Trophoblast cell (in vitro differentiated cells and primary cell): ENCODE data around the gene ZSCAN21.

ENCODE experiments used
- DNase-seq, 2 donors: peaks; one replicate each; pipeline ENCODE4 v3.0.0-alpha.2; 2016
- H2AFZ ChIP-seq: 2 replicates; pipeline ENCODE4 v1.6.1; 2013; ENCODE audit warnings: low read length, moderate library complexity, mild to moderate bottlenecking; ENCODE audit not compliant: insufficient read depth, poor library complexity
- H2AK5ac ChIP-seq: 2 replicates; pipeline ENCODE4 v1.6.1; 2013; ENCODE audit warnings: mild to moderate bottlenecking, low read length
- H2BK120ac ChIP-seq: 2 replicates; pipeline ENCODE4 v1.6.1; 2013; ENCODE audit warnings: low read length, mild to moderate bottlenecking, moderate library complexity; ENCODE audit not compliant: insufficient read depth, poor library complexity
- H2BK12ac ChIP-seq: 2 replicates; pipeline ENCODE4 v1.6.1; 2013; ENCODE audit warnings: mild to moderate bottlenecking, low read length, moderate library complexity
- H2BK5ac ChIP-seq: 2 replicates; pipeline ENCODE4 v1.6.1; 2013; ENCODE audit warnings: low read length, low read depth, moderate library complexity, mild to moderate bottlenecking; ENCODE audit not compliant: poor library complexity
- H3K14ac ChIP-seq: 2 replicates; pipeline ENCODE4 v1.6.1; 2013; ENCODE audit warnings: mild to moderate bottlenecking, low read length
- H3K18ac ChIP-seq: 2 replicates; pipeline ENCODE4 v1.6.1; 2013; ENCODE audit warnings: mild to moderate bottlenecking, low read length
- H3K23ac ChIP-seq: 2 replicates; pipeline ENCODE4 v1.6.1; 2013; ENCODE audit warnings: low read length
- H3K27ac ChIP-seq: 2 replicates; pipeline ENCODE4 v1.5.1; 2013; ENCODE audit warnings: low read depth, mild to moderate bottlenecking, inconsistent platforms, low read length, moderate library complexity
- H3K27me3 ChIP-seq: 2 replicates; pipeline ENCODE4 v1.6.1; 2013; ENCODE audit warnings: inconsistent platforms, mild to moderate bottlenecking, low read length, moderate library complexity; ENCODE audit not compliant: insufficient read depth
- H3K36me3 ChIP-seq, 2 experiments: 1 replicate in 1 of 2; 2 replicates in 1 of 2; pipeline ENCODE4 v1.6.1; 2013; ENCODE audit warnings: low read length in 2 of 2, mild to moderate bottlenecking in 2 of 2, moderate library complexity in 1 of 2; ENCODE audit not compliant: insufficient read depth in 2 of 2, control insufficient read depth in 1 of 2
- H3K4ac ChIP-seq: 2 replicates; pipeline ENCODE4 v1.6.1; 2013; ENCODE audit warnings: low read depth, mild to moderate bottlenecking, low read length, moderate library complexity
- H3K4me1 ChIP-seq, 2 experiments: 1 replicate in 1 of 2; 2 replicates in 1 of 2; pipeline ENCODE4 v1.6.1; 2013; ENCODE audit warnings: low read length in 2 of 2, mild to moderate bottlenecking in 2 of 2, moderate library complexity in 1 of 2; ENCODE audit not compliant: insufficient read depth in 2 of 2, control insufficient read depth in 1 of 2
- H3K4me2 ChIP-seq: 2 replicates; pipeline ENCODE4 v1.6.1; 2013; ENCODE audit warnings: inconsistent platforms, mild to moderate bottlenecking, low read length, moderate library complexity
- H3K4me3 ChIP-seq: 2 replicates; pipeline ENCODE4 v1.5.1; 2013; ENCODE audit warnings: mild to moderate bottlenecking, low read depth, low read length, inconsistent platforms
- H3K79me1 ChIP-seq: one replicate; pipeline ENCODE4 v1.6.1; 2013; ENCODE audit warnings: low read length
- H3K79me2 ChIP-seq: 2 replicates; pipeline ENCODE4 v1.6.1; 2013; ENCODE audit warnings: low read length, mild to moderate bottlenecking; ENCODE audit not compliant: control insufficient read depth, insufficient read depth, poor library complexity
- H3K9ac ChIP-seq: 2 replicates; pipeline ENCODE4 v1.6.1; 2013; ENCODE audit warnings: mild to moderate bottlenecking, low read length
- H3K9me3 ChIP-seq: 2 replicates; pipeline ENCODE4 v1.6.1; 2013; ENCODE audit warnings: low read depth, mild to moderate bottlenecking, control low read depth, inconsistent platforms, low read length; ENCODE audit not compliant: insufficient read depth
- H4K12ac ChIP-seq: 2 replicates; pipeline ENCODE4 v1.6.1; 2013; ENCODE audit warnings: low read depth, mild to moderate bottlenecking, low read length, moderate library complexity
- H4K8ac ChIP-seq: 2 replicates; pipeline ENCODE4 v1.6.1; 2013; ENCODE audit warnings: low read depth, mild to moderate bottlenecking, low read length, moderate library complexity
- H4K91ac ChIP-seq: one replicate; pipeline ENCODE4 v1.6.1; 2013; ENCODE audit warnings: low read depth, mild to moderate bottlenecking, low read length, moderate library complexity
- WGBS: extraction: QIAGEN DNeasy Blood & Tissue Kit; methylation state at CpG from one replicate; pipeline ENCODE4 v1.1.7; 2013; ENCODE audit warnings: missing lambda C conversion rate; ENCODE audit not compliant: insufficient read length, insufficient coverage; ENCODE audit errors: extremely low coverage; 5-methylcytosine and 5-hydroxymethylcytosine counted together

The ZSCAN21 gene

DNA sequence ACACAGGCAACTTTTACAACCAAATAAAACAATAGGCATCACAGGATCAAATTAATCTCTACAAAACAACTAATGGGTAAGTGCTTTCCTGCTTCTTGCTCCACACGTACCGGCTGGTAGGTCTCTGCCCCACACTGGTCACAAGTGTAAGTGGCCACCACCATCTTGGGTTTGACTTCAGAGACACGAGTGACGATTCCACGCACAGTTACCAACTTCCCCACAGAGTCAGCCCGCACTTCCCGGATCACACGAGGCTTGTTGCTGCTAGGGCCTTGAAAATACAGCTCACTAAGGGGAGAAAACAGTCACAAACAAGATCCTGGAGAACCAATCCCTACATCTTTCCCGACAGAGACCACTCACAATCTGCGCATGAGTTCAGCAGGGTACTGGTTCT, 49.3 kb downstream of the ZSCAN21 start:
- no peak overlapping the region for H3K14ac ChIP-seq
- H2BK5ac ChIP-seq, result no peak overlapping the region
- H3K4ac ChIP-seq, result peak overlapping the region; percentile 12
- no peak overlapping the region for H3K23ac ChIP-seq
- no peaks in the 10 kb centered on the region for H3K9me3 ChIP-seq
- H2BK120ac ChIP-seq, result no peak overlapping the region
- no peak overlapping the region for H4K91ac ChIP-seq
- H2AFZ ChIP-seq, result no peak overlapping the region
- no peaks in the 10 kb centered on the region for H3K27me3 ChIP-seq
- H2AK5ac ChIP-seq, result no peak overlapping the region
- no peak overlapping the region for H4K8ac ChIP-seq
- no peak overlapping the region for H3K9ac ChIP-seq
- no peak overlapping the region for H3K4me2 ChIP-seq
- H2BK12ac ChIP-seq, result no peak overlapping the region
- peak overlapping the region; percentile 34 for H3K18ac ChIP-seq
- H3K79me2 ChIP-seq, result peaks cover 11% of the 10 kb centered on the region
- no CpG with 5 or more reads among the region's 10 CpGs for WGBS
- H3K4me1 ChIP-seq, result peaks cover 10 to 13% of the 10 kb centered on the region in 2 experiments
- DNase-seq, result no peak
- H3K79me1 ChIP-seq, result peaks cover 18% of the 10 kb centered on the region
- peak overlapping the region; percentile 35 for H4K12ac ChIP-seq
- H3K27ac ChIP-seq, result no peak overlapping the region
- H3K36me3 ChIP-seq, result peaks cover 51 to 57% of the 10 kb centered on the region in 2 experiments
- H3K4me3 ChIP-seq, result no peak overlapping the region

DNA sequence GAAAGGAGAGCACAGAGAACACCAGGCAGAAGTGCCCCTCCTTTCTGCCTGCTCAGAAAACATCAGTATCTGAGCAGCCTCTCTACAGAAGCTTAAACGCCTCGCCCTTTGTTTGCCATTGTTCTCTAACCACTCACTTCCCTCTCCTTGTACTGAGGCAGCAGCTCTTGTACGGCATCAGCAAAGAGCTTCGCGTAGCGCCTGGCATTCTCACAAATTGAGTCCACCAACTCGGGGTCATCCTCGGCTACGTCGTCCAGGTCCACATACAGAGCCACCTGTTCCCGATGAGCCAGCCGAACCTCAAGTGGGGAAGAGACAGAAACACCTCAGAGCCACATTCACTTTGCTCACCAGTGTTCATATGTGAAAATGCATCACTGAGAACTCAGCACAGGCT, 49.9 kb downstream of the ZSCAN21 start:
- Histone ChIP-seq H3K4me2 (peak overlapping the region; percentile 74), H4K12ac (no peak overlapping the region), H3K23ac (no peak overlapping the region), H3K18ac (no peak overlapping the region), H3K36me3 (peaks cover 48 to 52% of the 10 kb centered on the region in 2 experiments), H3K4me1 (peaks cover 10 to 13% of the 10 kb centered on the region in 2 experiments), H4K8ac (no peak overlapping the region), H2AFZ (no peak overlapping the region), H4K91ac (no peak overlapping the region), H3K79me2 (peaks cover 11% of the 10 kb centered on the region), H3K27me3 (no peaks in the 10 kb centered on the region), H3K9ac (no peak overlapping the region), H3K4ac (peak overlapping the region; percentile 86), H3K9me3 (no peaks in the 10 kb centered on the region), H2AK5ac (no peak overlapping the region), H2BK120ac (no peak overlapping the region), H3K79me1 (peaks cover 18% of the 10 kb centered on the region), H3K4me3 (peak overlapping the region; percentile 4), H3K14ac (no peak overlapping the region), H3K27ac (no peak overlapping the region), H2BK5ac (no peak overlapping the region), H2BK12ac (no peak overlapping the region)
- WGBS, result no CpG with 5 or more reads among the region's 12 CpGs
- DNase-seq, result no peak

DNA sequence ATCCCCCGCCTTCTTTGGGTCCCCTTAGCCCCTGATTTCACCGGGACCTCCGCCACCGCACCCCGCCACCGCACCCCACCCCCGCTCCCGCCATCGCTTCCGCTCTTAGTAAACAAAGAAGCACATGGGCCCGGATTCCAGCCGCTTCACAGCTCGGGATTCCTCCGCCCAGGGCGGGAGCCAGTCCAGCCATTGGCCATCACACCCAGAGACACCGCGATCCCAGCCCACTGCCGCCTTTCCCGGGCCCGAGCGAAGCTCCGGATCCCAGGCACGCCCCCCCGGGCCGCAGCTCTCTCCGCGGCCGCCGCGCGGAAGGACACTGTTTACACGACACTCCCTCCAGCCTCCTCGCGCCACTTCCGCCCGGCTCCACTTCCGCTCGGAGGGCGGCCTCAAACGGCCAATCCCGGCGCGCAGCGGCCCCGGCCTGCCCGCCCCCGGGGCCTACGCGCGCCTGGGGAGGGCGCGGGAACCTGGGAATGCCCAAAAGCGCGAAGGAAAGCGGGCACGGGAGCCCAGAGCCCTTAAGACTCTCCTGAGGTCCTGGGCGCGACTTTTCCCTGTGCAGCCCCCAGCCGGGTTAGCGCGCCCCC, 50.9 kb downstream of the ZSCAN21 start:
- Histone ChIP-seq H3K79me2 (peaks cover 11% of the 10 kb centered on the region), H3K9ac (peak overlapping the region; percentile 98), H3K14ac (peak overlapping the region; percentile 94), H3K27ac (peak overlapping the region; percentile 87), H2BK12ac (no peak overlapping the region), H4K12ac (peak overlapping the region; percentile 43), H2BK5ac (peak overlapping the region; percentile 66), H3K36me3 (peaks cover 48 to 49% of the 10 kb centered on the region in 2 experiments), H2AFZ (no peak overlapping the region), H2AK5ac (peak overlapping the region; percentile 87), H4K8ac (peak overlapping the region; percentile 41), H2BK120ac (peak overlapping the region; percentile 62), H3K27me3 (no peaks in the 10 kb centered on the region), H3K4me2 (peak overlapping the region; percentile 92), H3K23ac (no peak overlapping the region), H3K4ac (peak overlapping the region; percentile 64), H4K91ac (peak overlapping the region; percentile 91), H3K9me3 (no peaks in the 10 kb centered on the region), H3K79me1 (peaks cover 18% of the 10 kb centered on the region), H3K4me1 (peaks cover 10 to 13% of the 10 kb centered on the region in 2 experiments), H3K18ac (peak overlapping the region; percentile 23), H3K4me3 (peak overlapping the region; percentile 99)
- DNase-seq, result peak; percentile 93 to 98
- WGBS, result no CpG with 5 or more reads among the region's 61 CpGs

DNA sequence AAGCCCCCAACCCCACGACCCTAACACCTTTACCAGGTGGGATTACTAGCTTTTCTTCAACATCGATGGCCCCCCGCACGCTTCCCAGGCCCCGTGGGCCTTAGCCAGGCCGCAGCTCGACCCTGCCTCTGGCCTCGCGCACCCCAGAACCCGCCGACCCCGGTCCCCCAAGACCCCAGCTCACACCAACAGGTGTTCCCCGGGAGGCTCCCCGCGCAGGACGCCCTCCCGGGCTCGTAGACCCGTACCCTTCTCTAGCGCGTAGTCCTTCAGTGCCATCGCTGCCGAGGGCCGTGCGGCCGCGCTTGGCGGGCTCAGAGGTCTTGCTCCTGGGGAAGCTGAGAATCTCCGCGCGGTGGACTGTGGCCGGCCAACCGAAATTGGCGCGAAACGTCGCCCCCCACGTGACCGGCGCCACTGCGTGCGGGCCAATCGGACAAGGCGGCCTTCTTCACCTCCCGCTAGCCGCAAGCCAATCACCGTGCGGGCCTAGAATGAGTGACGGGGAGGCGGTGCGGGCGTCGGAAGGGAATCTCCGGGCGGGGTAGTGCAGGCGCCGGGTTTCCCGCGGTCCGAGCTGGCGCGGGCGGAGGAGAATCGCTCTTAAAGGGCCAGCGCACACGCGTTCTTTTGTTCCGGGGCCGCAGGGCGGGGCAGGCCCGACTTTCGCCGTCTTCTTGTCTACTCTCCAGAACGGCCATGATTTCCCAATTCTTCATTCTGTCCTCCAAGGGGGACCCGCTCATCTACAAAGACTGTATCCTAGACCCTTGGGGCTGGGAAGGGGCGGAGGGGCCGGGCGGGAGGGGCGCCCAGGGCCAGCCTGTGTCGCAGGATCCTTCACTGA, 51.7 kb downstream of the ZSCAN21 start, which contains the start of the genes AP4M1 and MCM7:
TSS of gene AP4M1 (plus strand) at position 628 of the 847 bp plus-strand sequence. CDS start at position 700, 72 bp downstream.
TSS of gene MCM7 (minus strand) at position 382 of the 847 bp plus-strand sequence. CDS start at position 279, 103 bp downstream.
- H3K27me3 ChIP-seq, result no peaks in the 10 kb centered on the region
- peak within 1 kb of the TSS; percentile 92 for H3K4me2 ChIP-seq
- H3K9me3 ChIP-seq, result no peaks in the 10 kb centered on the region
- no peak within 1 kb of the TSS for H3K23ac ChIP-seq
- H2BK120ac ChIP-seq, result peak within 1 kb of the TSS; percentile 84
- H3K79me2 ChIP-seq, result peaks cover 11% of the 10 kb centered on the region
- H2AK5ac ChIP-seq, result peak within 1 kb of the TSS; percentile 87
- H2BK5ac ChIP-seq, result peak within 1 kb of the TSS; percentile 71
- DNase-seq, result peak; percentile 99 to 100
- H3K9ac ChIP-seq, result peak within 1 kb of the TSS; percentile 98
- no CpG with 5 or more reads among the region's 80 CpGs for WGBS
- peak within 1 kb of the TSS; percentile 83 for H3K18ac ChIP-seq
- peak within 1 kb of the TSS; percentile 64 for H3K4ac ChIP-seq
- peak within 1 kb of the TSS; percentile 87 for H4K12ac ChIP-seq
- H3K79me1 ChIP-seq, result peaks cover 18% of the 10 kb centered on the region
- peak within 1 kb of the TSS; percentile 98 for H3K27ac ChIP-seq
- H3K4me3 ChIP-seq, result peak within 1 kb of the TSS; percentile 99
- H2AFZ ChIP-seq, result peak within 1 kb of the TSS; percentile 61
- H3K14ac ChIP-seq, result peak within 1 kb of the TSS; percentile 94
- peaks cover 41 to 48% of the 10 kb centered on the region in 2 experiments for H3K36me3 ChIP-seq
- peak within 1 kb of the TSS; percentile 69 for H4K8ac ChIP-seq
- H3K4me1 ChIP-seq, result peaks cover 10 to 13% of the 10 kb centered on the region in 2 experiments
- peak within 1 kb of the TSS; percentile 91 for H2BK12ac ChIP-seq
- peak within 1 kb of the TSS; percentile 91 for H4K91ac ChIP-seq
